ENCODE results near the gene DENND4C.

GRCh38 chr9:19371942-19372341 lies 141.4 kb downstream of the DENND4C start:
- TF ChIP-seq TCF7 (CRISPR knock-in tag; IDR thresholded peaks at IDR 0.05; ENCODE audit: low read depth) (no peak), CTCF (IDR thresholded peaks at IDR 0.05) (no peak), CBFB (CRISPR knock-in tag; IDR thresholded peaks at IDR 0.05; ENCODE audit: low read depth) (no peak), NR3C1 (CRISPR knock-in tag; conservative IDR thresholded peaks at IDR 0.05; ENCODE audit: low read depth) (no peak), ATF3 (CRISPR knock-in tag; conservative IDR thresholded peaks at IDR 0.05) (no peak), USF2 (CRISPR knock-in tag; IDR thresholded peaks at IDR 0.05) (no peak), NFE2L1 (CRISPR knock-in tag; IDR thresholded peaks at IDR 0.05) (no peak), ZSCAN18 (CRISPR knock-in tag; IDR thresholded peaks at IDR 0.05) (no peak), SP1 (CRISPR knock-in tag; conservative IDR thresholded peaks at IDR 0.05) (no peak), ATF1 (CRISPR knock-in tag; IDR thresholded peaks at IDR 0.05) (no peak), OVOL2 (CRISPR knock-in tag; IDR thresholded peaks at IDR 0.05; ENCODE audit: borderline replicate concordance) (no peak)
- TF ChIP-seq, protein P1, sequence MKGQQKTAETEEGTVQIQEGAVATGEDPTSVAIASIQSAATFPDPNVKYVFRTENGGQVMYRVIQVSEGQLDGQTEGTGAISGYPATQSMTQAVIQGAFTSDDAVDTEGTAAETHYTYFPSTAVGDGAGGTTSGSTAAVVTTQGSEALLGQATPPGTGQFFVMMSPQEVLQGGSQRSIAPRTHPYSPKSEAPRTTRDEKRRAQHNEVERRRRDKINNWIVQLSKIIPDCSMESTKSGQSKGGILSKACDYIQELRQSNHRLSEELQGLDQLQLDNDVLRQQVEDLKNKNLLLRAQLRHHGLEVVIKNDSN (CRISPR knock-in tag; IDR thresholded peaks at IDR 0.05): no peak
- TF ChIP-seq, protein P2, sequence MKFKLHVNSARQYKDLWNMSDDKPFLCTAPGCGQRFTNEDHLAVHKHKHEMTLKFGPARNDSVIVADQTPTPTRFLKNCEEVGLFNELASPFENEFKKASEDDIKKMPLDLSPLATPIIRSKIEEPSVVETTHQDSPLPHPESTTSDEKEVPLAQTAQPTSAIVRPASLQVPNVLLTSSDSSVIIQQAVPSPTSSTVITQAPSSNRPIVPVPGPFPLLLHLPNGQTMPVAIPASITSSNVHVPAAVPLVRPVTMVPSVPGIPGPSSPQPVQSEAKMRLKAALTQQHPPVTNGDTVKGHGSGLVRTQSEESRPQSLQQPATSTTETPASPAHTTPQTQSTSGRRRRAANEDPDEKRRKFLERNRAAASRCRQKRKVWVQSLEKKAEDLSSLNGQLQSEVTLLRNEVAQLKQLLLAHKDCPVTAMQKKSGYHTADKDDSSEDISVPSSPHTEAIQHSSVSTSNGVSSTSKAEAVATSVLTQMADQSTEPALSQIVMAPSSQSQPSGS (CRISPR knock-in tag; IDR thresholded peaks at IDR 0.05; ENCODE audit: borderline replicate concordance, low read depth): no peak
- TF ChIP-seq, protein P3, sequence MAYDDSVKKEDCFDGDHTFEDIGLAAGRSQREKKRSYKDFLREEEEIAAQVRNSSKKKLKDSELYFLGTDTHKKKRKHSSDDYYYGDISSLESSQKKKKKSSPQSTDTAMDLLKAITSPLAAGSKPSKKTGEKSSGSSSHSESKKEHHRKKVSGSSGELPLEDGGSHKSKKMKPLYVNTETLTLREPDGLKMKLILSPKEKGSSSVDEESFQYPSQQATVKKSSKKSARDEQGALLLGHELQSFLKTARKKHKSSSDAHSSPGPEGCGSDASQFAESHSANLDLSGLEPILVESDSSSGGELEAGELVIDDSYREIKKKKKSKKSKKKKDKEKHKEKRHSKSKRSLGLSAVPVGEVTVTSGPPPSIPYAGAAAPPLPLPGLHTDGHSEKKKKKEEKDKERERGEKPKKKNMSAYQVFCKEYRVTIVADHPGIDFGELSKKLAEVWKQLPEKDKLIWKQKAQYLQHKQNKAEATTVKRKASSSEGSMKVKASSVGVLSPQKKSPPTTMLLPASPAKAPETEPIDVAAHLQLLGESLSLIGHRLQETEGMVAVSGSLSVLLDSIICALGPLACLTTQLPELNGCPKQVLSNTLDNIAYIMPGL (CRISPR knock-in tag; IDR thresholded peaks at IDR 0.05): no peak

Data from WTC11 (cell line).